Measurements from ENCODE around the gene GLG1. TPM values are rescaled to one million over a fixed set of nuclear protein-coding genes. Genes with fewer than 3 reads are reported as not detected.
A peak's percentile ranks its signal among the peaks of the same experiment; 100 is the strongest.

The GLG1 gene
- polyA plus RNA-seq (2011; rRNA removed) (90.6 and 91.7 TPM in 2 replicates), polyA plus RNA-seq (2017; fragmentation: RNase III; extraction: RNeasy Plus Mini Kit Qiagen cat#74134 plus additional on column Dnase treatment) (47.3 to 53.5 TPM (median 51.9 TPM) in 3 replicates), polyA minus RNA-seq (2011; rRNA and poly(A)+ RNA removed) (107 and 110 TPM in 2 replicates)
- polyA plus RNA-seq (2012; cell fraction: cytosol; rRNA removed) = 21.0 and 21.5 TPM in 2 replicates
- 47.7 and 69.8 TPM in 2 replicates for polyA plus RNA-seq (2012; cell fraction: nucleus; rRNA removed)

GRCh38 chr16:74606521-74607309 lies at the start of gene GLG1:
Gene GLG1 (minus strand): TSS chr16:74607114. CDS start chr16:74607094, 20 bp downstream.
- peak; percentile 94 to 97 for ATAC-seq
- Histone ChIP-seq H3K27ac (peak within 1 kb of the TSS; percentile 92 to 96), H3K4me3 (peak within 1 kb of the TSS; percentile 89), H3K4me1 (peaks cover 35% of the 10 kb centered on the region), H3K4me2 (peak within 1 kb of the TSS; percentile 97), H3K9me3 (no peaks in the 10 kb centered on the region)
- CTCF ChIA-PET = interaction anchor here (1.8 to 2.0 kb wide), 2 partner anchors 10 to 16 kb away, joined by 4 to 5 read pairs; no protein-coding TSS in a partner anchor
- WGBS (ENCODE audit: missing lambda C conversion rate) = 2% methylated on average over 47 of the region's 77 CpGs
- no peak for FAIRE-seq
- DNase-seq (ENCODE audit: low read depth in 1 of 2, low spot score in 1 of 2) = peak; percentile 56 to 91
- TF ChIP-seq BCL3 (IDR thresholded peaks at IDR 0.05) (peak; percentile 88; the same call in 2 of the 3 replicates), RAD21 (conservative IDR thresholded peaks at IDR 0.05 in 1 of 2, IDR thresholded peaks at IDR 0.05 in 1 of 2) (0 out of 5 replicates have a peak, but pooled peaks of 1 of the 2 experiments have one; percentile 27), PHF8 (IDR thresholded peaks at IDR 0.05; ENCODE audit: borderline replicate concordance, low read depth) (peak; percentile 99), MAFK (IDR thresholded peaks at IDR 0.05; ENCODE audit: partially characterized antibody) (no peak), POLR2A (IDR thresholded peaks at IDR 0.05; ENCODE audit: low read length) (peak; percentile 99), CEBPB (IDR thresholded peaks at IDR 0.05) (no peak), HEYL (CRISPR knock-in tag; IDR thresholded peaks at IDR 0.05) (no peak), KDM5A (IDR thresholded peaks at IDR 0.05) (peak; percentile 80), MAX (IDR thresholded peaks at IDR 0.05) (peak; percentile 77), SMC3 (IDR thresholded peaks at IDR 0.05) (peak; percentile 23; the same call in 1 of the 3 replicates), CTCF (IDR thresholded peaks at IDR 0.05) (no peak), JUN (IDR thresholded peaks at IDR 0.05) (peak; percentile 90 to 93)
- POLR2A ChIA-PET = interaction anchor here (0.5 to 1.4 kb wide), 19 partner anchors 10 to 152 kb away, joined by 3 to 11 read pairs (median 4); partner anchors contain the start of genes MLKL and RFWD3

- no peak overlapping the region for H3K4me3 ChIP-seq
- TF ChIP-seq MAZ (IDR thresholded peaks at IDR 0.05; ENCODE audit: borderline replicate concordance, low read depth, low read length) (no peak), RAD21 (conservative IDR thresholded peaks at IDR 0.05 in 1 of 2, IDR thresholded peaks at IDR 0.05 in 1 of 2) (no peak), EHMT2 (IDR thresholded peaks at IDR 0.05; ENCODE audit: low read depth) (no peak), FOXS1 (CRISPR knock-in tag; IDR thresholded peaks at IDR 0.05) (no peak), BCL3 (IDR thresholded peaks at IDR 0.05) (no peak), MAX (IDR thresholded peaks at IDR 0.05) (no peak), POLR2AphosphoS2 (conservative IDR thresholded peaks at IDR 0.05; ENCODE audit: low read length) (no peak), HOXB5 (CRISPR knock-in tag; IDR thresholded peaks at IDR 0.05) (no peak), CHD2 (IDR thresholded peaks at IDR 0.05; ENCODE audit: low read length, partially characterized antibody) (no peak), MAFK (IDR thresholded peaks at IDR 0.05; ENCODE audit: partially characterized antibody) (no peak), EHF (CRISPR knock-in tag; IDR thresholded peaks at IDR 0.05) (no peak), PBX3 (IDR thresholded peaks at IDR 0.05) (no peak), ZNF302 (CRISPR knock-in tag; IDR thresholded peaks at IDR 0.05) (no peak), FOSB (CRISPR knock-in tag; IDR thresholded peaks at IDR 0.05) (no peak), HEYL (CRISPR knock-in tag; IDR thresholded peaks at IDR 0.05) (no peak), CHD4 (IDR thresholded peaks at IDR 0.05; ENCODE audit: borderline replicate concordance) (no peak), SREBF2 (IDR thresholded peaks at IDR 0.05) (no peak)
- POLR2A ChIA-PET = no interaction called here
- DNase-seq (ENCODE audit: low read depth in 1 of 2, low spot score in 1 of 2) (no peak), ATAC-seq (no peak), FAIRE-seq (no peak)
- CTCF ChIA-PET = interaction anchor here (0.5 to 3.1 kb wide), 6 partner anchors 9 to 580 kb away, joined by 3 to 12 read pairs (median 3); no protein-coding TSS in a partner anchor
- H3K9me3 ChIP-seq = no peaks in the 10 kb centered on the region
- no peak overlapping the region for H3K4me2 ChIP-seq
- WGBS (ENCODE audit: missing lambda C conversion rate) = 98% methylated on average over 3 of the region's 3 CpGs
- no peaks in the 10 kb centered on the region for H3K4me1 ChIP-seq
- no peak overlapping the region for H3K27ac ChIP-seq
Measured at GRCh38 chr16:74654536-74655050, 47.7 kb upstream of the GLG1 start.

Data from A549 (cell line).